ENCODE data around the gene TTLL10.
A peak's percentile ranks its signal among the peaks of the same experiment; 100 is the strongest.
"Not testable (repeated sequence)": the region's sequence is repeated elsewhere in the genome, so short reads cannot be mapped to it uniquely, and the experiment has no call there.

Gene TTLL10

GRCh38 chr1:1175221-1176062, 1.8 kb downstream of the TTLL10 start:
- DNase-seq, result peak; percentile 96

GRCh38 chr1:1176063-1176761, 2.5 kb downstream of the TTLL10 start:
- DNase-seq, result peak; percentile 95

- DNase-seq, result no peak
Measured at GRCh38 chr1:1176931-1177330, 3.3 kb downstream of the TTLL10 start.

GRCh38 chr1:1177452-1178206, 3.9 kb downstream of the TTLL10 start:
- DNase-seq, result no peak

GRCh38 chr1:1178794-1179331, 5.2 kb downstream of the TTLL10 start:
- no peak for DNase-seq

- no peak for DNase-seq
Measured at GRCh38 chr1:1179346-1179982, 5.8 kb downstream of the TTLL10 start.

- DNase-seq, result no peak
Measured at GRCh38 chr1:1179983-1180861, 6.5 kb downstream of the TTLL10 start.

GRCh38 chr1:1181129-1181937, 7.7 kb downstream of the TTLL10 start:
- no peak for DNase-seq

- DNase-seq, result no peak
Measured at GRCh38 chr1:1181938-1182410, 8.3 kb downstream of the TTLL10 start.

- DNase-seq, result no peak
Measured at GRCh38 chr1:1182491-1183220, 9.0 kb downstream of the TTLL10 start.

GRCh38 chr1:1183221-1183747, 9.6 kb downstream of the TTLL10 start:
- no peak for DNase-seq

- DNase-seq, result no peak
Measured at GRCh38 chr1:1183833-1184775, 10.4 kb downstream of the TTLL10 start.

- no peak for DNase-seq
Measured at GRCh38 chr1:1185101-1185765, 11.6 kb downstream of the TTLL10 start.

- DNase-seq, result no peak
Measured at GRCh38 chr1:1187938-1188337, 14.3 kb downstream of the TTLL10 start.

GRCh38 chr1:1189111-1189510, 15.4 kb downstream of the TTLL10 start:
- DNase-seq, result no peak

- DNase-seq, result no peak
Measured at GRCh38 chr1:1191734-1192133, 18.1 kb downstream of the TTLL10 start.

GRCh38 chr1:1194723-1195122, 21.0 kb downstream of the TTLL10 start:
- DNase-seq, result no peak

GRCh38 chr1:1195726-1196125, 22.0 kb downstream of the TTLL10 start:
- DNase-seq, result not testable (repeated sequence)
